GM12801 (cell line): ENCODE results near the gene C1QTNF6.

Experiments used
- CTCF ChIP-seq: IDR thresholded peaks from one replicate; pipeline ENCODE4 v1.5.1; 2011; ENCODE audit warnings: control low read depth; ENCODE audit not compliant: insufficient read length; ENCODE audit errors: extremely low read depth

The C1QTNF6 gene

DNA sequence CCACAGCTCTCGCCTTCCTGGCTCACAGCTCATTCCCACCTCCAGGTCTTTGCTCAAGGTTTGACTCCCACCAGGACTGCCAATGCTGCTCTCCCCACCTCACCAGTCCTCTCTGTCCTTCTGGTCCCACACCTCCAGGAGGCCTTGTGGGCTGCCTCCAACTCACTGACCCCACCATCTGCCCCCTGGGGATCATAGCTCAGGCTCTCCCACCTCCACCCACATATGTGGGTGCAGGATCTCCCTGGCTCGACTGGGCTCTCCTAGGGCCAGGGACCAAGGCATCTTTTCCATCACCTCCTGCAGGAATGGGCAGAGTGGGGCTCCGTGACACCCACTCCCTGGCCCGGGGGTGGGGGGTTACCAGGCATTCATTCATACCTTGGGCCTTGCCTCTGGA lies 38.0 kb upstream of the C1QTNF6 start:
- no peak for TF ChIP-seq CTCF

DNA sequence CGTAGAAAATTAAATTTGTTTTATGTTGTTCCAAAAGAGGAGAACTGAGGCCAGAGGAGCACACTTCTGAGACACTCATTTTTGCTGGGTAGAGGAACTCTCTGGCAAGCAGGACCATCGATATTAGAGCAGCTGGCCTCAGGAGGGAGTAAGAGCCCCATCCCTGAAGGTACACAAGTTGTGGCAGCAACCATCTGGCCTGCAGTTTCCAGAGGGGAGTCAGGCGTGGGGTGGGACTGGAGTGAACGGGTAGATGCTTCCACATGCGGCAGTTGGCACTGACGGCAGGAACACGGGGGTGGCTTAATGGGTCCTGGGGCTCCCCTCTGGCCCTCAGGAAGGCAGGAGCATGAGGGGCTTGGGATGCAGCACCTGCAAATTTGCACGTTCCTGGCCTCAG lies 37.4 kb upstream of the C1QTNF6 start:
- no peak for TF ChIP-seq CTCF

GRCh38 chr22:37224757-37225420 lies 36.8 kb upstream of the C1QTNF6 start:
- TF ChIP-seq CTCF, result no peak

- no peak for TF ChIP-seq CTCF
Observed at GRCh38 chr22:37223965-37224551, 36.0 kb upstream of the C1QTNF6 start.

DNA sequence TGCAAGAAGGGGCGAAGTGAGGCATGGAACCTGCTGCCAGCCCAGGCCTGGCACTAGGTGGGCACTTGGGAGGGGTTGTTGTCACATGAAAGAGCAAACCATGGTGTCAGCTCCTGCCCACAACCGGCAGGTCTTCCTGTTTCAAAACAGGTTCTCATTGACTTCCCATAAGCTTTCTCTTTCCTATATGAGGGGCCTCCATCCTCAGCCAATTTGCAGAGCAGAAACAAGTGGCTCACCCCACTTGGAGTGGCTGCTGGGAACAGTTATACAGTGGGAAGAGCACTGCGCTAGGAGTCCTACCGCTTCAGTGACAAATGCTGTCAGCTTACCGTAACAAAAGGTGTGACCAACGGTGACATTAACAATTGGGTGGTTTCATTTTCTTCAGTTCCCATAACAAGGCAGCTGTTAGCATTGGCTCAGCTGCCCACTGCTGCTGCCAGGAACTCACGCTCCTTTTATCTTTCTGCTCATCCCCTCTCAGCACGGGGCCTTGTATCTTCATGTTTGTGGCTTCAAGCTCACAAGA lies 34.5 kb upstream of the C1QTNF6 start:
- TF ChIP-seq CTCF, result no peak

- no peak for TF ChIP-seq CTCF
Observed at GRCh38 chr22:37221424-37222333, 33.6 kb upstream of the C1QTNF6 start.

- TF ChIP-seq CTCF, result no peak
Observed at GRCh38 chr22:37220543-37220981, 32.5 kb upstream of the C1QTNF6 start.
